ENCODE measurements around the gene SCUBE2. TPM values are rescaled to one million over a fixed set of nuclear protein-coding genes. Genes with fewer than 3 reads are reported as not detected.

SCUBE2 gene
- total RNA-seq, 1 donor from 2014 or later, result 2.5 TPM

- peaks cover 1% of the 10 kb centered on the region for H3K9me3 Mint-ChIP-seq (ENCODE audit: unreplicated experiment)
- no peaks in the 10 kb centered on the region for H3K36me3 Mint-ChIP-seq (ENCODE audit: unreplicated experiment)
- DNase-seq, result no peak
- no peak overlapping the region for H3K4me3 Mint-ChIP-seq (ENCODE audit: unreplicated experiment)
- no peak for TF ChIP-seq CTCF (IDR thresholded peaks at IDR 0.05; ENCODE audit: partially characterized antibody, unreplicated experiment)
- peaks cover 7% of the 10 kb centered on the region for H3K4me1 Mint-ChIP-seq (ENCODE audit: low read depth, unreplicated experiment)
- peaks cover 3% of the 10 kb centered on the region for H3K27me3 Mint-ChIP-seq (ENCODE audit: unreplicated experiment)
- no peak overlapping the region for H3K27ac Mint-ChIP-seq (ENCODE audit: unreplicated experiment)
Measured at GRCh38 chr11:9042488-9042887, 48.9 kb downstream of the SCUBE2 start.

GRCh38 chr11:9041747-9042146 is 49.7 kb downstream of the SCUBE2 start:
- no peaks in the 10 kb centered on the region for H3K36me3 Mint-ChIP-seq (ENCODE audit: unreplicated experiment)
- no peak for TF ChIP-seq CTCF (IDR thresholded peaks at IDR 0.05; ENCODE audit: partially characterized antibody, unreplicated experiment)
- no peaks in the 10 kb centered on the region for H3K27me3 Mint-ChIP-seq (ENCODE audit: unreplicated experiment)
- peaks cover 1% of the 10 kb centered on the region for H3K9me3 Mint-ChIP-seq (ENCODE audit: unreplicated experiment)
- no peak for DNase-seq
- peaks cover under 1% of the 10 kb centered on the region for H3K4me1 Mint-ChIP-seq (ENCODE audit: low read depth, unreplicated experiment)
- no peak overlapping the region for H3K27ac Mint-ChIP-seq (ENCODE audit: unreplicated experiment)
- no peak overlapping the region for H3K4me3 Mint-ChIP-seq (ENCODE audit: unreplicated experiment)

GRCh38 chr11:9040410-9040809 is 51.0 kb downstream of the SCUBE2 start:
- DNase-seq, result no peak
- no peaks in the 10 kb centered on the region for H3K36me3 Mint-ChIP-seq (ENCODE audit: unreplicated experiment)

GRCh38 chr11:9039863-9040262 is 51.5 kb downstream of the SCUBE2 start:
- Mint-ChIP-seq H3K27ac (ENCODE audit: unreplicated experiment) (no peak overlapping the region), H3K4me3 (ENCODE audit: unreplicated experiment) (no peak overlapping the region), H3K36me3 (ENCODE audit: unreplicated experiment) (no peaks in the 10 kb centered on the region), H3K27me3 (ENCODE audit: unreplicated experiment) (no peaks in the 10 kb centered on the region), H3K4me1 (ENCODE audit: low read depth, unreplicated experiment) (peaks cover 4% of the 10 kb centered on the region), H3K9me3 (ENCODE audit: unreplicated experiment) (no peaks in the 10 kb centered on the region)
- no peak for TF ChIP-seq CTCF (IDR thresholded peaks at IDR 0.05; ENCODE audit: partially characterized antibody, unreplicated experiment)
- no peak for DNase-seq

More at GRCh38 chr11:9040410-9040809, 51.0 kb downstream of the SCUBE2 start:
- Mint-ChIP-seq H3K27me3 (ENCODE audit: unreplicated experiment) (no peaks in the 10 kb centered on the region), H3K9me3 (ENCODE audit: unreplicated experiment) (no peaks in the 10 kb centered on the region), H3K4me1 (ENCODE audit: low read depth, unreplicated experiment) (peaks cover 4% of the 10 kb centered on the region), H3K27ac (ENCODE audit: unreplicated experiment) (no peak overlapping the region), H3K4me3 (ENCODE audit: unreplicated experiment) (no peak overlapping the region)
- TF ChIP-seq CTCF (IDR thresholded peaks at IDR 0.05; ENCODE audit: partially characterized antibody, unreplicated experiment), result no peak

- peaks cover 4% of the 10 kb centered on the region for H3K4me1 Mint-ChIP-seq (ENCODE audit: low read depth, unreplicated experiment)
- no peak for TF ChIP-seq CTCF (IDR thresholded peaks at IDR 0.05; ENCODE audit: partially characterized antibody, unreplicated experiment)
- no peaks in the 10 kb centered on the region for H3K27me3 Mint-ChIP-seq (ENCODE audit: unreplicated experiment)
- no peaks in the 10 kb centered on the region for H3K9me3 Mint-ChIP-seq (ENCODE audit: unreplicated experiment)
- no peak overlapping the region for H3K27ac Mint-ChIP-seq (ENCODE audit: unreplicated experiment)
- no peaks in the 10 kb centered on the region for H3K36me3 Mint-ChIP-seq (ENCODE audit: unreplicated experiment)
- H3K4me3 Mint-ChIP-seq (ENCODE audit: unreplicated experiment), result no peak overlapping the region
- DNase-seq, result no peak
Measured at GRCh38 chr11:9039198-9039597, 52.2 kb downstream of the SCUBE2 start.
